Limb (tissue), 2 donors: ENCODE data around the gene SRA1.

Experiments
- DNase-seq, 2 donors: peaks; one replicate each; pipeline ENCODE4 v3.0.0-alpha.2; 2016; ENCODE audit errors: extremely low spot score in 2 of 2

Gene SRA1

DNA sequence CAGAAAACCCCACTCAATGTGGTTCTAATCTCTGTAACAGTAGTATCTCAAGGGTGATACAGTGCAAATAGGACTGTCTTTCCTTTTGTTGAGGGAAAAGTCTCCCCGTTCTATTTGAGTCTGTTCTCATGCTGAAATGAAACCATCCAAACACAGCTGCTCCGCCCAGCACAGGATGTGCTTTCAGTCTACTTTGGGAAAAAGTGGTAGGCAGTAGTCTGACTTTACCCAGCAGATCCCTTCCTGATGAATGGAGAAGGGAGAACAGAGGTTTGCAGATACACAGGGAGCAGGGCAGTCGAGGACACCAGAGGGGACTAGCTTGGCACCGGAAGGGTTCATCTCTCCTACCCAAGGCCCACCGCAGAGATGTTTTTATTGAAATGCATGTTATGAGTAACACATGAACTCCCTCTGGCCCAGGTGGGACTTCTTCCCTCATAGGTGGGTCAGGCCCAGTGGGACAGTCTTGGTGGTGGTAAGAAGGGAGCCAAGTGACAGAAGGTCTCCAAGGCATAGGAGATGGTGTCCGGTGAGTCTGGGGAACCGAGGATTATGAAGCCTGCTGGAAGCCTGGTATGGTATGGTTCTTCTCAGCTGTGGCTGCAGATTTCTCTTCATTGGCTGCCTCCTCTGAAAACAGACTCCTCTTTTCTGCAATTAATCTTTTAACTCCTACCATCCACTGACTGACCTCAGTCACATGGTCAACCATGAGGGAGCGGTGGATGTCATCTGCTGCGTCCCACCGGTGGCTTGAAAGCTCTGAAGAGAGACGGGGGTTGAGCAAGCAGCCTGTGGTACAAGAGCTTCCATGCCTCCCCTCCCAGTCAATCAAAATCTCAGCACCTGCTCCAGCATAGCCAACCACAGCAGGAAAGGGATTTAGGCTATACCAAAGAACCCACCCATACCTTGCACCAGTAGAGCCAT is 6.9 kb downstream of the SRA1 start:
- no peak for DNase-seq

DNA sequence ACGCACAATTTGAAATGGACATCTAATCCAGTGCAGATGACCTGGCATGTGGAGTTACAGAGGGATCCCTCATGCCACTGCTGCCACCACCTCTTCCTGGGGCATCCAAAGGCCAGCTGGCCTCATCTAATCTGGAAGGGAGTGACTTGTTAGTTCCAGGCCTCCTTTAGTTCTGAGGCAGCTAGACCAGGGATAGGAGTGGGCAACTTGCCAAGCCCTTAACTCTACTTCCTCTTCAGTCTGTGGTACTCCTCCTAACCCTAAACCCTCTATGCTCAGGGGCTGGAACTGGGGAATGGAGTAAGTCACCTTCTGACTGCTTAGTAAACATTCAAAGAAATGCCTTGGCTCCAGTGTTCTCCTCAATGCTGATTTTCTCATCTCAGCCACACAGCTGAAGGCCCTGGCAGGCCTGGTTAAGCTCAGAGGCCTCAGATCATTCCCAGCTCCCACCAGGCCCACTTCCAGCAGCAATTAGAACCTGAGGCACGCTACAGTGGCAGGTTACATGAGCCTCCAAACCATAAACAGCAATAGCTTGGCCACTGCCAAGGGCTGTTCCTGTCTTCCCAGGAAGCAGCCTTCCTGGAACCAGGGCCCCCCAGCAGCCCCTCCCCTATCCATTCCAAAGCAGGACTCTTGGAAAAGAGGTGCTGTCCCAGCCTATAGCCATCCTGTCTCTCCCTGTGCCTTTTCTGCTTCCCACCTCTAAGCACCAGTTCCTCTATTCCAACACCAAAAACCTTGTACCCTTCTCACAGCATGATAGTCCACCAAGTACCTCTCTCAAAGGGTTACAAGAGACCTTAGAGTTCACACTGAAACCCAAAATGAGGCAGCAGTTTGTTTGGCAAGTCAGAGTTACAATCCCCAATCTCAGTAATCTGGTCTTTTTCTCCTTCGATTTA is 7.8 kb downstream of the SRA1 start:
- no peak for DNase-seq

DNA sequence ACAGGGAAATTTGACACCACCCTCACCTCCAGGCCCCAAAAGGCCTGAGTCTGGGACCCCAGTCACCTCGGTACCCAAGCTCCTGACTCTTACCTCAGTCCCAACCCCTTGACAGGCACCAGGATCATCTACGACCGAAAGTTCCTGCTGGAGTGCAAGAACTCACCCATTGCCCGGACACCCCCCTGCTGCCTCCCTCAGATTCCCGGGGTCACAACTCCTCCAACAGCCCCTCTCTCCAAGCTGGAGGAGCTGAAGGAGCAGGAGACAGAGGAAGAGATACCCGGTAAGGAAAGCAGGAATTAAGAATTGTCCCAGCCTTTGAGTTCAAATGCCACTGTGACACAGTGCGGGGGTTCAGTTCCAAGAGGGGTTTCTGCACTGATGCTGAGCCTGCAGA is 8.5 kb downstream of the SRA1 start:
- DNase-seq: no peak

DNA sequence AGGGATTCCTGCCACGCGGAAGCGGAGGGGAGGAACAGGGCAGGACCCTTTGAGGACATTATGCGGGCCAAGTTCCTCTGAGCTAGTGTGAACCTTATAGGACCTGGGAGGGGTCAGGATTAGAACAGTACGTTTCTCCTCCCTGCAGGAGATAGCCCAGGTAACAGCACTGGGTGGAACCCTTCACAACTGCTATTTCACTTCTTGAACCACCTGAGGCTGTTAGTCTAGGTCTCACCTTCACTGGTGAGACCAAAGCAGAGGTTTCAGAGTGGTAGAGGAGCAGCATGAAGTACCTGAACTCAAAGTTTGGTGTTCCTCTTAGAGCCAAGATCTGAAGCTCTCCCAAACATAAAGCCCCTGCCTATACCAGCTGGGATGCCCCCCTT is 9.0 kb downstream of the SRA1 start:
- DNase-seq: no peak

DNA sequence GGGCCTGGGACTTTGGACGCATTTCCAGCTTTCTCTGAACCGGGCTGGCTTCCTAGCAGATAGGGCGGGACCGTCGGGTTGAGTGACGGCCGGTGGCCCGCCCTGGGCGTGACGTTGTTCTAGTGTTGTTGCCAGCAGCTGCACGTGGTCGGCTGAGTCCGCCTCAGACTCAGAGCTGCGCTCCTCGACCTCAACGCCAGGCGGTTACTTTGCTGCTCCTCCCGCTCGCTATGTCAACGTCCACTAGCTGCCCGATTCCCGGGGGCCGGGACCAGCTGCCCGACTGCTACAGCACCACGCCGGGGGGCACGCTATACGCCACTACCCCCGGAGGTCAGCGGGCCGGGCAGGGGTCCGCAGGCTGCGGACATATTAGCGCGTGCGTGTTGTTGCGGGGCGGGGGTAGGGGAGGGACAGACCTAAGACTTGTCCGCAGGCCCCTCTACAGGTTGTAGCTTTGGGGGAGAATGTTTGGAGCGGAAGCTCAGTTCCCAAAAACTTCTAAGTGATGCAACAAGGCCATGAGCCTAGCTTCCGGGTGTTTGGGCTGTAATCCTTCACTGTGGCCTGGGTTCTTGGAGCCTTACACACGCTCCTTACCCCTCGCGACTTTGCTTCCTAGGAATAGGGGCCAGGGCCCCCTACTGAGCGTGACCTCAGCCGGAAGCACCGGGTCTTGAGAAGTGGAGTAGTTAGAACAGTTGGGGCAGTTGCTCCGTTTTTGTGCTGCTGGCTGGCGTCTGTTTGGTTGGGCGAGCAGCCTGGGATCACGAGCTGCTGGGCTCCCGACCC is 9.6 kb downstream of the SRA1 start, which contains the start of gene EIF4EBP3:
EIF4EBP3 (plus strand) TSS at position 155 of the 792 bp plus-strand sequence; CDS start at position 231, 76 bp downstream.
- peak; percentile 96 for DNase-seq

DNA sequence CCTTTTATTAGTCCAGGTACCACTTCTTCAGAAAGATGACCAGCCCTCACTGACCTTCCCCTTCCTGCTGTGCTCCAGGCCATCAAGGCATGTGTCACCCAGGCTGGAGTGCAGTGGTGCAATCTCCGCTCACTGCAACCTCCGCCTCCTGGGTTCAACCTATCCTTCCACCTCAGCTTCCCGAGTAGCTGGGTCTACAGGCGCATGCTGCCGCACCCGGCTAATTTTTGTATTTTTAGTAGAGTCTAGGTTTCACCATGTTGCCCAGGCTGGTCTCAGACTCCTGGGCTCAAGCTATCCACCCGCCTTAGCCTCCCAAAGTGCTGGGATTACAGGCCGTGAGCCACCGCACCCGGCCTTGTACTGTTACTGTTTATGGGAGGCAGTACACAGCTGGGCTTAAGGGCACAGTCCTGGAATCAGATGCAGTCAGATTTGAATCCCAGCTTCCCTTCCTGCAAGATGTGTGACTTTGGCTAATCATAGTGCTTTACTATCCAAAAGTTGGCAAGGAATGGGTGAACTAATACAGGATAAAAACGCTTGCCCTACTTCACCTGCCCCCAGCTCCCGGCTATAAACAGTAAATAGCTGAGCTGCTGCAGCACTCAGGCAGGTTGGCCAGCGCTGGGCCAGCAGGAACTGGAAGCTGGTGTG is 10.3 kb downstream of the SRA1 start:
- DNase-seq: no peak

DNA sequence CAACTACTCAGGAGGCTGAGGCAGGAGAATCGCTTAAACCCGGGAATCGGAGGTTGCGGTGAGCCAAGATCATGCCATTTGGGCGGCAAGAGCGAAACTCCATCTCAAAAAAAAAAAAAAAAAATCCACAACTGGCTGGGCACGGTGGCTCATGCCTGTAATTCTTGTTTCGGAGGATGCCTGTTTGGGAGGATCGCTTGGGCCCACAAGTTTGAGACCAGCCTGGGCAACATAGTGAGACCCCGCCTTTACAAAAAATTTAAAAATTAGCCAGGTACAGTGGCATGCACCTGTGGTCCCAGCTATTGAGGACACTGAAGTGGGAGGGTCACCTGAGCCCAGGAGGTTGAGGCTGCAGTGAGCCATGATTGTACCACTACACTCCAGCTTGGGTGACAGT is 11.7 kb downstream of the SRA1 start:
- DNase-seq: no peak

DNA sequence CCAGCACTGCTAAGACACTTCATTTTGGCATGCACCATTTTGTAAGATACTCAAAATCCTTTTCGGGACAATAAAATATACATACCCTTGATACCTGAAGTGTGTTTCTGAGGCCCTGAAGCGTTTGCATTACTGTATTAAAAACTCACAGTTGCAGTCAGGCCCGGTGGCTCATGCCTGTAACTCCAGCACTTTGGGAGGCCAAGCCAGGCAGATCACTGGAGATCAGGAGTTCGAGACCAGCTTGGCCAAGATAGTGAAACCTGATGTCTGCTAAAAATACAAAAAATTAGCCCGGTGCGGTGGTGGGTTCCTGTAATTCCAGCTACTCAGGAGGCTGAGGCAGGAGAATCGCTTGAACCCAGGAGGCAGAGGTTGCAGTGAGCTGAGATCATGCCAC is 12.3 kb downstream of the SRA1 start:
- no peak for DNase-seq

DNA sequence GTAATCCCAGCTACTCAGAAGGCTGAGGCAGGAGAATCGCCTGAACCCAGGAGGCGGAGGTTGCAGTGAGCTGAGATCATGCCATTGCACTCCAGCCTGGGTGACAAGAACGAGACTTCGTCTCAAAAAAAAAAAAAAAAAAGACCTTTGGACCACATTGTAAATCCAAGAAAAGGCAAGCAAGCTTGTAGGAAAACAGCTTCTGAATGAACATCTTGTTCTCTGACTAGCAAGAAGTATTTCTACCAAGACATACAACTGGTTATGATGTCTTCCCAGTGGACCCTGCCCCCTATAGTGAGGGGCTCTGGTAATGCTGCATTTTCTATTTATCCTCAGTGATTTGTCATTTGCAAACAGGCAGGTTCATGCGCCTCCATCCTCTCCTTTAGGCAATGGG is 14.3 kb downstream of the SRA1 start:
- no peak for DNase-seq

DNA sequence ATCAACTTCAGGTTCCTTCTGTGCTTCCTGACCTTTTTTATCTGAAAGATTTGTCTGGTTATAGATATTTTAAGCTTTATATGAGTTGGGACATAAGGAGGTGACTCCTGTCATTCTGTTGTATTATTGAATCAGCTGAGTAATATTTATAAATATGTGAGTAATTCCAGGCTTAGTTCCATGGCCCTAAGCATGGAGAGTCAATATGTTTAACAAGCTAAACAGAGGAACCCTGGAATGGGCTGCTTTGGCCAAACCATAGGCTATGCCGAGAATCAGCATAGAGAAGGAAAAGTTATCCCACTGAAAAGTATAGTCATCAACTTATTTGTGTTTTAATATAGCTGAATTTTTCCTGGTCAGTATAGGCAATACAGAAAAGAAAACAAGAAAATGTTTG is 17.0 kb downstream of the SRA1 start:
- no peak for DNase-seq

DNA sequence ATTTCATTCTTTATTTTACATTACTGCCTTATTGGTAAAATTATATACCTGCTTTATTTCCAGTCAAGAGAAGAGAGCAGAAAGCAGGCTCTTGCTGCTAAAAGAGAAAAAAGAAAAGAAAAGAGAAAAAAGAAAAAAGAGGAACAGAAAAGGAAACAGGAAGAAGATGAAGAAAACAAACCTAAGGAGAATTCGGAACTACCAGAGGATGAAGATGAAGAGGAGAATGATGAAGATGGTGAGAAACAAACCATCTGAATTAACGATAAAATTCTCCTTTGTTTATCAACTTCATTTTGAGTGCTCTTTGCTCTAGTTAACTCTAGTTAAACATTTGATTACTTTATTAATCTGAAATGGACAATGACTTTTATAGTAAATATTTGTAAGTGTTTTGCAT is 33.3 kb downstream of the SRA1 start:
- DNase-seq: no peak

DNA sequence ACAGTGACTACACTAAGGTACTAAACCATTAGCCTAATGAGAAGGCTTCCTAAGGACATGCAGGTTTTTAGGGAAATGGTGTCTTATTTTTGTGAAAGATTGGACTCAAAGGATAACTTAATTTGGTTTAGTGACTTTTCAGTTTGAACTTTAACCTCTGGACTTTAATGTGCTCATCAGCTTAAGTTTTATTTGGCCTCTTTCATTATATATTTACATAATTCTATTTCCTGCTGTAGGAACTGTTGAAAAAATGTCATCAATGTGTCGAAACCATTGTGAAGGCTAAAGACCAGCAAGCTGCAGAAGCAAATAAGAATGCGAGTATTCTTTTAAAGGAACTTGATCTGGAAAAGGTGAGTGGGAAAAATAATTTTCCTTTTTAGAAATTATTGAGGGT is 44.1 kb downstream of the SRA1 start:
- DNase-seq: no peak

DNA sequence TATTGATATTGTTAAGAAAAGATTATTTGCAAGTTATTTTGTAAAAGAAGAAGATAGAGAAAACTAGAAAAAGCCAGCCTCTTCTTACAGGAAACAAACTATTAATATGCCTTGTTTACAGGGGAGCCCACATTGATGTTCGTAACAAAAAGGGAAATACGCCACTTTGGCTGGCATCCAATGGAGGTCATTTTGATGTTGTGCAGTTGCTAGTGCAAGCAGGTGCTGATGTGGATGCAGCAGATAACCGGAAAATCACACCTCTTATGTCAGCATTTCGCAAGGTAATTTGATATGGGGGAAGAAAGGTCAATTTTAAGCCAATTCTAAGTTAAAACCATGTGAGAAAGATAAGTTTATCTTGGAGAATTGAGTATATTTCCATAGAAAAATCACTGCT is 47.4 kb downstream of the SRA1 start:
- DNase-seq: no peak

DNA sequence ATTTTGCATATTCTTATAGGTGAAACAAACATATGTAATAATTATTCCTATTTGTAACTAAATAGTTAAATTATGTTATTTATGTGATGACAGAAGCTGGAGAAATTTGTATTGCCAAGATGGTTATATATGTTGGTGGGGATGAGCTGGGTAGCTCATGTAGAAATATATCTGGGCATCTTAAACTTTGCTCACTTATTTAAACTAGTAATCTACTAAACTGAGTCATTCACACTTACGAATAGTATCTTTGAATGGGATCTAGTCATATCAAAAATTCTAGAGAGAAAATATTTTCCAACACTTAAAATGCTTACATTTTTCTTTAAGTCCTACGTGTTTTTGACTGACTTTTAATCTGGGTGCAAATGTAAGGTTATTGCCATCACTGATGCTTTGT is 54.4 kb downstream of the SRA1 start:
- DNase-seq: no peak
